ENCODE results near the gene VARS1. TPM values are rescaled to one million over a fixed set of nuclear protein-coding genes. Genes with fewer than 3 reads are reported as not detected.

Gene VARS1
- total RNA-seq, 6 donors from 2014 or later: 21.2 to 67.8 (median 39.7) TPM

- DNase-seq: no peak
- 93% methylated on average over 20 of the region's 20 CpGs; no CpG with 5 or more reads in 1 of the 2 donors for WGBS, 2 donors
- no peaks in the 10 kb centered on the region for H3K9me3 ChIP-seq
Measured at GRCh38 chr6:31780507-31781243, 14.9 kb downstream of the VARS1 start.

GRCh38 chr6:31779908-31780307 is 15.6 kb downstream of the VARS1 start:
- peak in 1 of 2 donors; percentile 66 for DNase-seq
- WGBS, 2 donors: 91 to 97% methylated on average over 8 to 10 of the region's 10 CpGs
- no peaks in the 10 kb centered on the region for H3K27me3 ChIP-seq
- peaks cover 18 to 67% (median 57%) of the 10 kb centered on the region in 4 donors for H3K36me3 ChIP-seq
- H3K27ac ChIP-seq: no peak overlapping the region
- H3K9me3 ChIP-seq: no peaks in the 10 kb centered on the region
- no peak for ATAC-seq (ENCODE audit: low FRiP score in 2 of 2)
- TF ChIP-seq EP300 (IDR thresholded peaks at IDR 0.05) (no peak), CTCF (IDR thresholded peaks at IDR 0.05) (no peak), POLR2A (IDR thresholded peaks at IDR 0.05) (no peak), POLR2AphosphoS5 (IDR thresholded peaks at IDR 0.05) (no peak)
- H3K4me3 ChIP-seq: no peak overlapping the region
- peaks cover 7 to 16% (median 12%) of the 10 kb centered on the region in 4 donors for H3K4me1 ChIP-seq

More at GRCh38 chr6:31780507-31781243, 14.9 kb downstream of the VARS1 start:
- Histone ChIP-seq H3K27me3 (no peaks in the 10 kb centered on the region), H3K4me1 (peaks cover 7 to 16% (median 12%) of the 10 kb centered on the region in 4 donors), H3K27ac (no peak overlapping the region), H3K36me3 (peaks cover 18 to 74% (median 64%) of the 10 kb centered on the region in 4 donors), H3K4me3 (no peak overlapping the region)
- TF ChIP-seq POLR2AphosphoS5 (IDR thresholded peaks at IDR 0.05): no peak
- TF ChIP-seq CTCF (IDR thresholded peaks at IDR 0.05): no peak
- TF ChIP-seq POLR2A (IDR thresholded peaks at IDR 0.05): no peak
- TF ChIP-seq EP300 (IDR thresholded peaks at IDR 0.05): no peak
- ATAC-seq (ENCODE audit: low FRiP score in 2 of 2): no peak

- Histone ChIP-seq H3K4me3 (no peak overlapping the region), H3K36me3 (peaks cover 14 to 60% (median 51%) of the 10 kb centered on the region in 4 donors), H3K27ac (no peak overlapping the region), H3K27me3 (no peaks in the 10 kb centered on the region), H3K9me3 (no peaks in the 10 kb centered on the region), H3K4me1 (peaks cover 7 to 16% (median 12%) of the 10 kb centered on the region in 4 donors)
- DNase-seq: peak in 1 of 2 donors; percentile 71
- TF ChIP-seq POLR2A (IDR thresholded peaks at IDR 0.05) (no peak), CTCF (IDR thresholded peaks at IDR 0.05) (no peak), EP300 (IDR thresholded peaks at IDR 0.05) (no peak), POLR2AphosphoS5 (IDR thresholded peaks at IDR 0.05) (no peak)
- 94% methylated on average over 24 to 43 of the region's 43 CpGs for WGBS, 2 donors
- no peak for ATAC-seq (ENCODE audit: low FRiP score in 2 of 2)
Measured at GRCh38 chr6:31778999-31779885, 16.3 kb downstream of the VARS1 start.

GRCh38 chr6:31778193-31778592 is 17.4 kb downstream of the VARS1 start:
- TF ChIP-seq EP300 (IDR thresholded peaks at IDR 0.05): no peak
- TF ChIP-seq POLR2A (IDR thresholded peaks at IDR 0.05): no peak
- no peak for TF ChIP-seq CTCF (IDR thresholded peaks at IDR 0.05)
- TF ChIP-seq POLR2AphosphoS5 (IDR thresholded peaks at IDR 0.05): no peak

More at GRCh38 chr6:31778193-31778592, 17.4 kb downstream of the VARS1 start:
- DNase-seq (no peak), ATAC-seq (ENCODE audit: low FRiP score in 2 of 2) (no peak)
- Histone ChIP-seq H3K27me3 (no peaks in the 10 kb centered on the region), H3K36me3 (peaks cover 14 to 53% (median 46%) of the 10 kb centered on the region in 4 donors), H3K4me1 (peaks cover 7 to 16% (median 12%) of the 10 kb centered on the region in 4 donors), H3K4me3 (no peak overlapping the region), H3K27ac (peak overlapping the region in 1 of 4 donors; percentile 75), H3K9me3 (no peaks in the 10 kb centered on the region)
- 93 to 97% methylated on average over 2 to 5 of the region's 5 CpGs for WGBS, 2 donors

Data from upper lobe of left lung (tissue), 6 donors.